GM23338 (cell line): ENCODE measurements around the gene SHISA6.

ENCODE experiments used
- CTCF ChIP-seq, 2 experiments: fragments of 200-600 bp in 1 of 2; sonication (generic) in 1 of 2; conservative IDR thresholded peaks; 2 replicates each; pipeline versions ENCODE4 v1.5.1 to v1.6.1; 2016 to 2017; ENCODE audit warnings: antibody characterized with exemption in 2 of 2, low read depth in 2 of 2, mild to moderate bottlenecking in 2 of 2, moderate library complexity in 1 of 2
- EZH2 ChIP-seq: fragments of 200-600 bp; sonication (generic); IDR thresholded peaks from one replicate; pipeline ENCODE4 v1.8.0; 2017; ENCODE audit warnings: antibody characterized with exemption, mild to moderate bottlenecking, low read depth; ENCODE audit not compliant: unreplicated experiment
- JUNB ChIP-seq: IDR thresholded peaks from one replicate; pipeline ENCODE4 v1.6.1; 2016; ENCODE audit warnings: antibody characterized with exemption; ENCODE audit not compliant: unreplicated experiment
- NANOG ChIP-seq: IDR thresholded peaks from 2 replicates; pipeline ENCODE4 v1.6.1; 2016; ENCODE audit warnings: antibody characterized with exemption, borderline replicate concordance
- POLR2AphosphoS5 ChIP-seq: IDR thresholded peaks from 2 replicates; pipeline ENCODE4 v1.6.1; 2016; ENCODE audit warnings: antibody characterized with exemption, low read depth

- no peak for TF ChIP-seq NANOG
- TF ChIP-seq POLR2AphosphoS5 = no peak
- TF ChIP-seq EZH2 = no peak
- no peak for TF ChIP-seq CTCF (conservative IDR thresholded peaks at IDR 0.05; ENCODE audit: low read depth in 2 of 2)
- no peak for TF ChIP-seq JUNB
These were observed 1.4 kb downstream of the SHISA6 start for GRCh38 chr17:11242411-11242810.
